HG03469 (cell line): ENCODE data around the gene SEMA7A.

Experiments used
- ATAC-seq: cut with Tn5 transposase; IDR thresholded peaks from one replicate; pipeline ENCODE4 v1.9.1; 2021; ENCODE audit warnings: mild to moderate bottlenecking, moderate library complexity, moderate number of reproducible peaks; ENCODE audit not compliant: unreplicated experiment

Gene SEMA7A

DNA sequence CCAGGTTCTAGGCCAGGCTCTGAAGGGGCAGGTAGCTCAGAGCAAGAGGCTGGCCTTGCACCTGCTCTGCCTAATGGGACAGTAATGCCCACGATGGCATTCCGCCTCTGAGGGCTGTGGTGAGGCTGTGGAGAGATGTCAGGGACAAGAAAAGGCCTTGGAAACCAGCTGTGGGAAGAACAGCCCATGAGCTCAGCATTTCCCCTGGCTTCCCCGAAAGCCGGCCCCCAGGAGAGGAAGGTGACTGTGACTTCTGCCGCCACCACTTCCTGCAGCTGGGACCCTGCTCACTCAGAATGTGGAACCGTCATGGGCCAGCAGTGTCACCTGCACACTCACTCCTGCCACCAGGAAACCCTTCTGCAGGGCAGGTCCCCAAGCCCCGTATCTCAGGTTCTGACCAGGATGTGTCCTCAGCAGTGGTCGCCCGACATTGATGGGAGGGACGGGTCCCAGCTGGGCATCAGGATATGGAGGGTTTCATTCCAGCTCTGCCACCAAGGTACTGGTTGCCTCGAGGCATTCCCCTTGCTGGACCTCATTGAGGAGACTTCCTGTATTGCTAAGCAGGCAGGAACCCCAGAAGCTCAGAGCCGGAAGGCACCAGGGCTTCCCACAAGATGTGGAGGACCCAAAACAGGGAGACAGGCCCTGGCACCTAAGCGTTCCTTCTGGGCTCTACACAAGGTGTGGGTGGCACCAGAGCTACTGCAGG is 30.7 kb downstream of the SEMA7A start:
- ATAC-seq, result no peak

DNA sequence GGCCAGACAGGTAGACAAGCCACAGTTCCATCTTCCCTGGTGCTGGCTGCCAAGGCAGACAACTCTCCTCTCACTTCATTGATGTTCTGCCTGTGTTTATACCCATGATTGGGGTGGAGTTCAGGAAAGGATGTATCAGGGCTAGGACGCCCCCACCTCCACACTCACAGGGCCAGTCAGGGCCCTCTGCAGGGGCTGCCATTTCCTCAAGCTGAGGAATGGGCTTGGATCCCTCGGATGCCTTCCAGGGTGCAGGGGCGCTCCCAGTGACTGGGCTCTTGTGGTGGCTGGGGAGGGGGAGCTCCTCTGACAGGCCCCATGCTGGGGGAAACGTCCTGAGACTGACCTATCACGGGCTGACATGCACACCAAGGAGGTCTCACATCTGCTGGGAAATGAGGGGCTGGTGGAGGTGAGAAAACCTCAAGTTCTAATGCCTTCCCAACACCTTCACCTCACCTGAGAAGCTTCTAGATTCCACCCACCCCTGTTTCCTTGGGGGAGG is 31.4 kb downstream of the SEMA7A start:
- ATAC-seq, result no peak

DNA sequence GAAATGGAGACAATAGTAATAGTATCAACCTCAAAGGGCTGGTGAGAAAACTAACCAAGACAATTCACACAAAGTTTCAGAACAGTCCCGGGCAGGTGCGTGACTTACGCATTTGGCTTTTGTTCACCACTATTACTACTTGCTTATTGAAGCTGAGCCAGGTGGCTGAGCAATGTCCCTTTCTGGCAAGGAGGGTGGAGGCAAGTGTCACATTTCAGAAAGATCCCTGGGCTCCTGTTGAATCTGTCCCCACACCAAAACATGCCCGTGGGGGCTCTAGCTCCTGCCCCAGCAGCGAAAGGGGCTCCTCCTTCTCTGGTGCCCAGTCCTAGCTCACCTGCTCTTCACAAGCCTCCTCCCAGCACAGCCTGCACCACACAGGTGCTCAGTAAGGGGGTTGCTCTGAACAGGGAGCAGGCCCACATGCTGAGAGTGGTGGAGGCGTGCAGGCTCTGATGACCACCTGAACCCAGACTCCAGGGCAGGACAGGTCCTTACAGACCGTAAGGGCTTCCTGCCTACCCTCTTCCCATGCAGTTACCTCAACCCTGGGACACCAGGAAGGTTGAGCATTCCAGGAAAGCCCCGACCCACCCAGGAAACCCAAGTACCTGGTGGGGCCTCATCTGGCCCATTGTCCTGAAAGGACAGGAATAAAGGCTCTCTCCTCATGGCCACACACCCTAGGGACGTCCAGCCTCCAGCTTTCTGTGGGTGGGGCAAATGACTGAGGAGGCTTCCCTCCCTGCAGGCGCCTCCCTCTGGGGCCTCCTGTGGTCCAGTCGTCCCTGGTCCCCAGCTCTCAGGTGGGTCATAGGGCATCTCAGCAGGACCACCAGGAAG is 32.6 kb downstream of the SEMA7A start:
- ATAC-seq, result no peak

- no peak for ATAC-seq
Measured at GRCh38 chr15:74400313-74400860, 33.4 kb downstream of the SEMA7A start.

DNA sequence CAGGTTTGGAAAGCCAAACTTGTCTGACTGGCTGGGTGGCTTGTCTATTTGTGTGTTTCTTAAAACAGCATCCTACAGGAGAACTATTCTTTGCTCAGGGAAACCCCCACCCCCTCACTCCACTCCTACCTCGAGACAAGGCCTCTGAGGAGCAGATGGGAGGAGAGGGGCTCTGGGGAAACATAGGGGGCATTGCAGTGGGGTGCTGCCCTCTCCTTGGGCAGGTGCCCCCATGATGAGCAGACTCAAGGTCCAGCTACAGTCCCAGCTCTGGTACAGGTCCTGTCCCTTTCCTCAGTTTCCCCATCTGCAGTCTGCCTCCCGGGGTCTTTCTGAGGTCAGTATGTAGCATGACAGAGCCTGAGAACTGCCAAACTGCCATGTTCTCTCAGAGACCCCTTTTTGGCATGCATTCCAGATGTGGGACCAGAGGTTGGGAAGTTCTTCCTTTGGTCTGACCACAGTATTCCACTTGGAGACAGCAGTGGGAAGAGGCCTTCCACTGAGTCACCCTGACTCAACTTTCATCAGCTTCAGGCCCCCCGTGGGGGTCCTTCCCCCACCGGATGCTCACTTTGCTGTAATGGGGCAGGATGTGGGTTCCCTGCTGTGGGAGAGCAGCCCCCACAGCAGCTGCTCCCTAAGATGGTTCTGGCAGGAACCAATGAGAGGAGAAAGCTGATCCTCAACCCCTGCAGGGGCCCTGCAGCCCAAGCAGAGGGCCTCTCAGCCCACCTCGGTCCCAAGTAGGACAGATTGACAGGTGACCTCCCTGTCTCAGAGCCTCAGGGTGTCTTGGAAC is 34.0 kb downstream of the SEMA7A start:
- no peak for ATAC-seq

GRCh38 chr15:74399100-74399499 is 34.7 kb downstream of the SEMA7A start:
- no peak for ATAC-seq

DNA sequence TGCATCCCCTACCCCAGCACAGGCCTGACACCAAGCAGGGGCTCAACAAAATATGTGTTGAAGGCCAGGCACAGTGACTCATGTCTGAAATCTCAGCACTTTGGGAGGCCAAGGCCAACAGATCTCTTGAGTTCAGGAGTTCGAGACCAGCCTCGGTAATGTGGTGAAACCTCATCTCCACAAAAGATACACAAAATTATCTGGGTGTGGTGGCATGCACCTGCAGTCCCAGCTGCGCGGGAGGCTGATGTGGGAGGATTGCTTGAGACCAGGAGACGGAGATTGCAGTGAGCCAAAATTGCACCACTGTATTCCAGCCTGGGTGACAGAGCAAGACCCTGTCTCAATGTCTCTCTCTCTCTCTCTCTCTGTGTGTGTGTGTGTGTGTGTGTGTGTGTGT is 35.6 kb downstream of the SEMA7A start:
- ATAC-seq, result no peak

DNA sequence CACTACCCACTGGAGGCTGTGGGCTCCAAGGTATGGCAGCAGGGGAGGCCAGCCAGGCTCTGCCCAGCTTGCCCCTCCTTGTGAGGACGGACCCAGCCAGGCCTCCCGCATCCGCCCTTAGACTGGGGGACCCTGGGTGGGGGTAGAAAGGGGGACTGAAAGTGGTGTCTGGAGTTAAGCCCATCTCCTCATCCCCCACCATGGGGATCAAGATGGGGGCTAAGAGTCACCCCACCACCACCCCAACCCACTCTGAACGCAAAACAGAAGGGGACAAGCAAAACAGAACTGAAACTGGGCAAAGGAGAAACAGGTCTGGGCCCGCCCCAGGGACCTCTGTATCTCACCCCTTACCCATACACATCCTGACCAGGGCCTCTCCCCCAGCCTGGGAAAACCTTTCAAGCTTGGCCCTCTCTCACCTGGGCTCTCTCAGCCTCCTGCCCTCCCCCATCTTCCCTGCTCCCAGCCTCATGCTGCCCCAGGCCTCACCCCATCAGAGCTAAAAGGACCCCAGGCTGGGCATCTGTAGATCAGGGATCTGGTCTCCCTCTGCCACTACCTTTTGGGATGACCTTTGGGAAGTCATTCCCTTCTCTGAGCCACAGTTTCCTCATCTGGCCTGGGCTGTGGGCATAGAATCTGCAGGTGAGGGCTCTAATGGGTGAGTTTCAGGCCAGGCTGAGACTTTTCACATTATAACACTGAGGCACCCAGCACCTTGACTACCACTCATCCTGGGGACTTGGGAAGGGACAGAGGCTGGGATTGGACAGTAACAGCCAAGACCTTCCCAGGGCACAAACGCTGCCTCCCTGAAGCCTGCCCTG is 36.3 kb downstream of the SEMA7A start:
- ATAC-seq, result no peak

DNA sequence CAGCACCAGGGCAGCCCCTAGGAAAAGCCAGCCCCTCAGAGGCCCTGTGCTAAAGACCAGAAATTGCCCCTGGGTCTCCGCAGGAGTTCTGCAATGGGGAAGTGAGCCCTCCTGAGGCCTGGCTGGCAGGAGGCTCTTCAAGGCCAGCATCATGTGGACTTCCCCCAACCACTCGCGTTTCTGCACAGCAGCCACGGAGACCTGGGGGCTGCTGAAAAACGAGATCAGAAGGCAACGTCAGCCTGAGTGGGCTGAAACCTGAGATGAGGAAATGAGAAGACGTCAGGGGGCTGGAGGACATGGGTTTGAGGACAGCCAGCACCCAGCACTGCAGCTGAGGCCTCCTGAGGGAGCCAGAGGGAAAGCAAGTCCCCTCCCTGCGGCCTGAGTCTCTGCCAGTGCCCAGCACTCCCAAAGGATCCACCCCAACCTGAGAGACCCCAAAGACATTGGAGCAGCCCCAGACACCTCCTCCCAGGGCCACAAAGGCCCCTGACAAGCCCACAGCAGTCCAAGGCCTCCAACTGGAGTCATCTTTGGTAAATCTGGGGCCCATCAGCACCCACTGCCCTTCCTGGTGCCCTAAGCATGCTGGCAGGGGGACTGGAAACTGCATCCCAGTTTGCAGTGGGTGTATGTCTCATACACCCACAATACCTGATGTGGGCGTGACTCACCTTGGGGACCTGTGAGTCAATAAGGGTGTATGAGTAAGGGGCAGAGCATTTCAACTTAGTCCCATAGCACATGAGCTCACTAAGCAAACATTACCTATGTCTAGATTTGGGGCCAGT is 37.1 kb downstream of the SEMA7A start:
- ATAC-seq, result no peak

- no peak for ATAC-seq
Measured at GRCh38 chr15:74396146-74396438, 37.7 kb downstream of the SEMA7A start.

DNA sequence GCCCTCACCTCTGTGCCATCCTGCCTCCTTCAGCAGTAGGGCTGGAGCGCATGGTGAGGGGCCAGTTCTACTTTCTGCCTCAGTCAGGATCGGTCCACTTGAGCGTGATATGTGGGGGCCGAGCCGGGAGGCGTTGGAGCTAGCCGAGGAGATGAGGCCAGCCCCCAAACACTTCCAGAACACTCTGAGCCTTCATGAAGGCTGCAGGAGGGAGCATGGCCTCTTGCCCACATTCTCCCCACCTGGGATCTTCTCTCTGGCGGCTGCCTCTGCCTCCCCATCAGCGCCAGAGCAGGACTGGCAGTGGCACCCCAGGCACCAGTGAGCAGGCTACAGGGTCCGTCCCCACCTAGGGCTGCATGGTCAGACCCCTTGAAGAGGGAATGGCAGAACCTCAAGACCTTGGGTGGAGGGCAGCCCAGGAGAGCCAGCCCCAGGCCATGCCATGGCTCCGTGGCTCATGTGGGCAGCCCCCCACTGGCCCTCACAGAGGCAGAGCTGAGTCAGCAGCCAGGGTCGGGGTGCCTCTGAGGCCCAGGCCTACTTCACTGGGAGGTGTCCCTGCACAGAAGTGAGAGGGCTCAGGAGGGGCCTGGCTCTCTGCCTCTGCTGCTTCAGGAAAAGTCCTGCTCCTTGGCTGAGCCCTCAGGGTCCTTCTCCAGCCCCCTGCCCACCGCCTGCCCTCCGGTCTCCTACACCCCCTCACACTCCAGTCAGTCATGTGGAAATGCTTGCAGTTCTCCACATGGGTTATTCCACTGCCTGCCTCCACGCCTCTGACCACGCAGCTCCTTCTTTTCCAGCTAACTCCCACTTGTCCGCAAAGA is 38.2 kb downstream of the SEMA7A start:
- no peak for ATAC-seq

- ATAC-seq, result no peak
Measured at GRCh38 chr15:74394090-74394846, 39.5 kb downstream of the SEMA7A start.

DNA sequence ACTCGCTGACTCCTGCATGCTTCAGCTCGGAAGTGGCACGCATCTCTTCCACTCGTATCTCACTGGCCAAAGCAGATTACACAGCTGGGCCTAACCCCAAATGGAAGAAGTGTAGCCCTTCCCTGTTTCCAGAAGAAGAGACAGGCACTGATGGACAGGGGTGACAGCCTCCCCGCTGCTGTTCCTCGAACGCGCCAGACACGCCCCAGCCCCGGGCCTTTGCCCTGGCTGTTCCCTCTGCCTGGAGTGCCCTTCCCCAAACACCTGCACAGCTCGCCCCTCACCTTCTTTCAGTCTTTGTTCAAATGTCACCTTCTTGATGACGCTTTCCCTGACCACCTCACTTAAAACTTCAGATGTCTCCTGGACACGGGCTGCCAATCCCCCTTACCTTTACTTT is 40.3 kb downstream of the SEMA7A start:
- no peak for ATAC-seq

DNA sequence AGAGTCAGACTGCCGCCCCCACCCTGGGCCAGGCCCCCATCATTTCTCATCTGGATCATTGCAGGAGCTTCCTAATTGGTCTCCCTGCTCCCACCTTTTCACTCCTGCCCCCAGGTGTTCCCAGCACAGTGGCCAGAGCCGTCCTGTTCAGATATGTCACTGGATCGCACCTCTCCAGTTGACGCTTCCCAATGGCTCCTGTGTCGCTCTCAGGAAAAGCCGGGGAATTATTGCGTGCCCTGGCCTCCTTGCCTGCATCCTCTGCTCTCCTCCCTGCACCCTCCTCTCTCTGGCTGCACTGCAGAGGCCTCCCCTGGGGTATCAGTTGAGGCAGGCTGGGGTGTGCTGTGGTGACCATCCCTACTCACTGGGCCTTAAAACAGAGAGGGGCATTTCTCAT is 40.9 kb downstream of the SEMA7A start:
- ATAC-seq, result no peak

DNA sequence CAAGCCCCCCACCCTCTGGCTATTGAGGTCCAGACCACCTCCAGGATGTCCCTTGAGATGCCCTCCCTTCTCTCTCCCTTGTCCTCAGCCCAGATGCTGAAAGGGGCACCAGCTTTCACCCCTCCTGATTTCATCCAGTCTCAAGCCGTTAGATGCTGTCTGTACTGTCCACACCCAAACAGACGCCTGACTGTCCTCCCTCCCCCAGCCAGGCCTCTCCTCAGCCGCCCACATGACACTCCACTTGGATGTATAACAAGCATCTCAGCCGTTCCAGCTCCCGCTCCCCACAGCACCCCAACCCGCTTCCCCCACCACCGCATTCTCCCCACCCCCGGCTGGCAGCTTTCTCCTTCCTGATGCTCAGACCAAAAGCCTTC is 41.3 kb downstream of the SEMA7A start:
- no peak for ATAC-seq

- no peak for ATAC-seq
Measured at GRCh38 chr15:74391582-74392450, 41.9 kb downstream of the SEMA7A start.

DNA sequence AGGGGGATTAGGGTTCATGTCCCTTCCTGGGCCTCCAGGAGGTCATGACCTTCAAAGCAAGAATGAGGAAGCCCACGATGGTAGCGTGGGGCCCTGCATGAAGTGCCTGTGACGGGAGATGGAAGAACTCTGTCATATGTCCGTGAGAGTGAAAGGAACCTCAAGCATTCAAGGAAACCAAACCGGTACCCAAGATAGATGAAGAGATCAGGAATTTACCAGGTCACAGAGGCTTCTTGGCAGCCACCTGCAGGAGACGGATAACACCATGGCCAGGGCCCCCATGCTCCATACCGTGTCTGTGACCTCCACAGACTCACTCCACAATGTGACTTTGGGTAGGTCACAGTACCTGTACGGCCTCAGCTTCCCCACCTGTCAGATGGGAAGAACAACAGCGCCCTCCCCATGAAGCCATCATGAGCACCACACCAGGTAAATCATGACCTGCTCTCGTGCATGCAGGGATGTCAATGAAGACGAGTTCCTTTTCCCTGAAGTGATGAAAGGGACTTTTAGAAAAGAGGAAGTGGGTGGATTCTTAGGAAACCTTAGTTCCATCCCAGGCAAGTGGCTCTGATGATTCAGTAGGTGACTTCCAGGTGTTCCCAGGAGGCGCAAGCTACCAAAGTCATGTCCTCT is 43.0 kb downstream of the SEMA7A start:
- ATAC-seq, result no peak
